ENCODE data around the gene OSBPL3. TPM values are rescaled to one million over a fixed set of nuclear protein-coding genes. Genes with fewer than 3 reads are reported as not detected.
A peak's percentile ranks its signal among the peaks of the same experiment; 100 is the strongest.
"Not testable (repeated sequence)": the region's sequence is repeated elsewhere in the genome, so short reads cannot be mapped to it uniquely, and the experiment has no call there.

The OSBPL3 gene
- polyA plus RNA-seq (2013, experiment 1 of 2; ENCODE audit: insufficient read length), result 13.7 TPM
- 12.8 TPM for polyA plus RNA-seq (2013, experiment 2 of 2; ENCODE audit: insufficient read length)

- peak; percentile 96 for DNase-seq
These were observed at the start of gene OSBPL3 for GRCh38 chr7:24979863-24980533. TSS of gene OSBPL3 (minus strand) at chr7:24980178. CDS start at chr7:24892472, 87,706 bp downstream.

GRCh38 chr7:25029075-25029474 is 49.1 kb upstream of the OSBPL3 start:
- no peak for DNase-seq

GRCh38 chr7:25028370-25029021 is 48.5 kb upstream of the OSBPL3 start:
- DNase-seq, result peak; percentile 91

- DNase-seq, result no peak
These were observed 46.2 kb upstream of the OSBPL3 start for GRCh38 chr7:25026156-25026555.

- DNase-seq, result peak; percentile 88
These were observed 45.3 kb upstream of the OSBPL3 start for GRCh38 chr7:25025218-25025671.

- no peak for DNase-seq
These were observed 44.1 kb upstream of the OSBPL3 start for GRCh38 chr7:25024066-25024465.

- not testable (repeated sequence) for DNase-seq
These were observed 37.7 kb upstream of the OSBPL3 start for GRCh38 chr7:25017671-25018070.

GRCh38 chr7:25014756-25015155 is 34.8 kb upstream of the OSBPL3 start:
- DNase-seq, result peak; percentile 96

- DNase-seq, result peak; percentile 56
These were observed 32.7 kb upstream of the OSBPL3 start for GRCh38 chr7:25012710-25013109.

- no peak for DNase-seq
These were observed 32.3 kb upstream of the OSBPL3 start for GRCh38 chr7:25012254-25012653.

- peak; percentile 91 for DNase-seq
These were observed 29.3 kb upstream of the OSBPL3 start for GRCh38 chr7:25009257-25009656.

GRCh38 chr7:25007668-25008067 is 27.7 kb upstream of the OSBPL3 start:
- no peak for DNase-seq

- no peak for DNase-seq
These were observed 26.3 kb upstream of the OSBPL3 start for GRCh38 chr7:25006276-25006675.

- DNase-seq, result no peak
These were observed 25.7 kb upstream of the OSBPL3 start for GRCh38 chr7:25005658-25006057.

- peak; percentile 53 for DNase-seq
These were observed 22.8 kb upstream of the OSBPL3 start for GRCh38 chr7:25002786-25003185.

- DNase-seq, result no peak
These were observed 15.5 kb upstream of the OSBPL3 start for GRCh38 chr7:24995466-24995865.

GRCh38 chr7:24992314-24992713 is 12.3 kb upstream of the OSBPL3 start:
- no peak for DNase-seq

- no peak for DNase-seq
These were observed 11.4 kb upstream of the OSBPL3 start for GRCh38 chr7:24991353-24991752.

- no peak for DNase-seq
These were observed 7.4 kb upstream of the OSBPL3 start for GRCh38 chr7:24987331-24987842.

- DNase-seq, result no peak
These were observed 2.9 kb upstream of the OSBPL3 start for GRCh38 chr7:24982917-24983316.

GRCh38 chr7:24981171-24981951 is 1.4 kb upstream of the OSBPL3 start:
- peak; percentile 57 for DNase-seq

GRCh38 chr7:24980534-24981170 is 674 bp upstream of the OSBPL3 start:
- DNase-seq, result no peak

GRCh38 chr7:24979470-24979862 is 512 bp downstream of the OSBPL3 start:
- DNase-seq, result no peak
